Ovary (tissue), 9 donors: ENCODE results near the gene SH3GL1. TPM values are rescaled to one million over a fixed set of nuclear protein-coding genes. Genes with fewer than 3 reads are reported as not detected.

Source experiments
- DNase-seq, 5 donors: peaks; one replicate each; pipeline ENCODE4 v3.0.0-alpha.2; 2019 to 2020
- H3K27ac ChIP-seq, 2 donors: fragments of 200-600 bp; one replicate each; pipeline versions ENCODE4 v1.5.1 to v1.8.0; 2019 to 2022
- H3K27me3 ChIP-seq: fragments of 200-600 bp; one replicate; pipeline ENCODE4 v1.8.0; 2022
- H3K36me3 ChIP-seq: fragments of 200-600 bp; sonication (generic); one replicate; pipeline ENCODE4 v1.5.1; 2019
- H3K4me1 ChIP-seq: one replicate; pipeline ENCODE4 v1.8.1; 2013; ENCODE audit warnings: mild to moderate bottlenecking, moderate library complexity; ENCODE audit not compliant: insufficient read depth
- H3K4me3 ChIP-seq: fragments of 200-600 bp; sonication (generic); one replicate; pipeline ENCODE4 v1.5.1; 2017
- H3K9me3 ChIP-seq, 2 donors: fragments of 200-600 bp in 1 of 2; sonication (generic) in 1 of 2; one replicate each; pipeline versions ENCODE4 v1.5.1 to v1.8.1; 2013 to 2019; ENCODE audit warnings: mild to moderate bottlenecking in 1 of 2, moderate library complexity in 1 of 2
- EP300 ChIP-seq: sonication (generic); formaldehyde crosslinking; IDR thresholded peaks from one replicate; pipeline ENCODE4 v1.6.1; 2017; ENCODE audit warnings: antibody characterized with exemption
- POLR2A ChIP-seq: fragments of 450-650 bp; IDR thresholded peaks from one replicate; pipeline ENCODE4 v1.6.1; 2017; ENCODE audit warnings: antibody characterized with exemption, mild to moderate bottlenecking, moderate library complexity
- WGBS, 3 donors: extraction: QIAGEN DNeasy Blood & Tissue Kit in 1 of 3; methylation state at CpG; one replicate each; pipeline versions ENCODE4 v1.1.5 to v1.1.7; 2013 to 2017; 5-methylcytosine and 5-hydroxymethylcytosine counted together
- intact Hi-C, 4 donors: fragments of 100-400 bp; cut with DNase I; formaldehyde crosslinking; loops; one replicate each; pipeline versions ENCODE4 v1.11.0 to v1.15.1; 2022 to 2023
- polyA plus RNA-seq, 2 donors: library from polyadenylated mRNA; stranded (reverse); fragments of 200-250 nt in 1 of 2; fragments of 350-450 nt in 1 of 2; fragmentation: Illumina TruSeq in 1 of 2; extraction: RNeasy Lipid Tissue Mini Kit (QIAGEN cat#74804) in 1 of 2; gene quantifications; one replicate each; pipeline ENCODE4 v1.2.3, GENCODE V29; 2013 to 2014
- total RNA-seq, 7 donors: library from RNA; depleted of rRNA in 2 of 7; stranded (reverse); fragments of >200 nt in 2 of 7; fragmentation: NEBNext Ultra II Directional in 3 of 7; extraction: Animal tissue kit (Norgen Biotek cat#: 25700) in 3 of 7; gene quantifications; one replicate each; pipeline versions ENCODE4 v1.1.0 to v1.2.4, GENCODE V29; 2016 to 2023
- TF ChIP-seq, protein P1 (sequence below), 3 donors: fragments of 450-650 bp in 2 of 3; fragments of 200-600 bp in 1 of 3; IDR thresholded peaks; one replicate each; pipeline versions ENCODE4 v1.5.1 to v1.8.0; 2016 to 2022; ENCODE audit warnings: antibody characterized with exemption in 3 of 3, mild to moderate bottlenecking in 1 of 3
- donor health status: DM: no; HTN: no; CAD: no; lungs with moderate emphysema.
- donor health status: DM: no; HTN: no; CAD: no.
- donor health status: Bipolar disorder and iron deficiency.
- donor health status: DM: yes; HTN: yes; CAD: no.
- donor health status: DM: no; HTN: no; CAD: no.
- donor health status: DM: yes; HTN: yes; CAD: no.

Gene SH3GL1
- total and polyA plus RNA-seq, 9 donors = 6.9 to 88.6 (median 59.9) TPM

DNA sequence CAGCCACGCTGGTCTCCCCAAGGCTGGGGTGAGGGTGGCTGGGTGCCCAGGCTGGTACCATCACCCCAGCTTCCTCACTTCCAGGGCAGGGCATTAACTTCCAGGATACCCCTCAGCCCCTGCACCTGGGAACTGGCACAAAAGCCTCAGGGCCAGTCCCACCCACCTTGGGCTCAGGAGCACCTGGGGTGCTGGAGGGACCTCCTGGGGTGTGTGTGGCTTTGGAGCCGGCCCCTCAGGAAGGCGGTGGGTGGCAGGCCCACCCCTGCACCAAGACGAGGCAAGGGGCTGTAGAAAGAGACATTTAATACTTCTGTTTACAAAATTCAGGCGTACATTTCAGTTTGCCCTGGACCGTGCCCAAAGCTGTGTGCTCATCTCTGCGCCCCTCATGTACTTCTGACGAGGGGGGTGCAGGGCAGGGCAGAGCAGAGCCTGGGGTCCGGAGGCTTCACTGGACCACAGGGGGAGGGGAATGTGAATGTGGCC is 40.2 kb downstream of the SH3GL1 start:
- peak overlapping the region; percentile 70 to 88 for H3K27ac ChIP-seq

GRCh38 chr19:4359627-4360000 is 40.7 kb downstream of the SH3GL1 start:
- no peaks in the 10 kb centered on the region for H3K27me3 ChIP-seq
- H3K36me3 ChIP-seq = no peaks in the 10 kb centered on the region
- no peak for TF ChIP-seq POLR2A
- TF ChIP-seq, protein P1, sequence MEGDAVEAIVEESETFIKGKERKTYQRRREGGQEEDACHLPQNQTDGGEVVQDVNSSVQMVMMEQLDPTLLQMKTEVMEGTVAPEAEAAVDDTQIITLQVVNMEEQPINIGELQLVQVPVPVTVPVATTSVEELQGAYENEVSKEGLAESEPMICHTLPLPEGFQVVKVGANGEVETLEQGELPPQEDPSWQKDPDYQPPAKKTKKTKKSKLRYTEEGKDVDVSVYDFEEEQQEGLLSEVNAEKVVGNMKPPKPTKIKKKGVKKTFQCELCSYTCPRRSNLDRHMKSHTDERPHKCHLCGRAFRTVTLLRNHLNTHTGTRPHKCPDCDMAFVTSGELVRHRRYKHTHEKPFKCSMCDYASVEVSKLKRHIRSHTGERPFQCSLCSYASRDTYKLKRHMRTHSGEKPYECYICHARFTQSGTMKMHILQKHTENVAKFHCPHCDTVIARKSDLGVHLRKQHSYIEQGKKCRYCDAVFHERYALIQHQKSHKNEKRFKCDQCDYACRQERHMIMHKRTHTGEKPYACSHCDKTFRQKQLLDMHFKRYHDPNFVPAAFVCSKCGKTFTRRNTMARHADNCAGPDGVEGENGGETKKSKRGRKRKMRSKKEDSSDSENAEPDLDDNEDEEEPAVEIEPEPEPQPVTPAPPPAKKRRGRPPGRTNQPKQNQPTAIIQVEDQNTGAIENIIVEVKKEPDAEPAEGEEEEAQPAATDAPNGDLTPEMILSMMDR (IDR thresholded peaks at IDR 0.05) = no peak
- TF ChIP-seq EP300 = no peak
- H3K9me3 ChIP-seq = no peaks in the 10 kb centered on the region
- WGBS, 3 donors = 66 to 79% (median 77%) methylated on average over 12 to 13 of the region's 13 CpGs
- DNase-seq = peak in 2 of 5 donors; percentile 46 to 47
- H3K4me1 ChIP-seq = peaks cover 25% of the 10 kb centered on the region
- H3K4me3 ChIP-seq = no peak overlapping the region
- intact Hi-C loops = loop anchor here in 2 of 4 donors (5.0 kb wide), 2 partner anchors 33 to 38 kb away; no protein-coding TSS in a partner anchor
- H3K27ac ChIP-seq = peak overlapping the region; percentile 70 to 88

More for the DNA sequence above, 40.2 kb downstream of the SH3GL1 start:
- no peaks in the 10 kb centered on the region for H3K36me3 ChIP-seq
- no peaks in the 10 kb centered on the region for H3K27me3 ChIP-seq
- H3K4me3 ChIP-seq = no peak overlapping the region
- intact Hi-C loops = no loop called here
- 20 to 51% (median 34%) methylated on average over 8 to 9 of the region's 9 CpGs for WGBS, 3 donors
- peak in 3 of 5 donors; percentile 53 to 65 (median 61) for DNase-seq
- TF ChIP-seq EP300 = no peak
- TF ChIP-seq POLR2A = no peak
- TF ChIP-seq, protein P1 (IDR thresholded peaks at IDR 0.05) = no peak
- H3K9me3 ChIP-seq = no peaks in the 10 kb centered on the region
- peaks cover 25% of the 10 kb centered on the region for H3K4me1 ChIP-seq

DNA sequence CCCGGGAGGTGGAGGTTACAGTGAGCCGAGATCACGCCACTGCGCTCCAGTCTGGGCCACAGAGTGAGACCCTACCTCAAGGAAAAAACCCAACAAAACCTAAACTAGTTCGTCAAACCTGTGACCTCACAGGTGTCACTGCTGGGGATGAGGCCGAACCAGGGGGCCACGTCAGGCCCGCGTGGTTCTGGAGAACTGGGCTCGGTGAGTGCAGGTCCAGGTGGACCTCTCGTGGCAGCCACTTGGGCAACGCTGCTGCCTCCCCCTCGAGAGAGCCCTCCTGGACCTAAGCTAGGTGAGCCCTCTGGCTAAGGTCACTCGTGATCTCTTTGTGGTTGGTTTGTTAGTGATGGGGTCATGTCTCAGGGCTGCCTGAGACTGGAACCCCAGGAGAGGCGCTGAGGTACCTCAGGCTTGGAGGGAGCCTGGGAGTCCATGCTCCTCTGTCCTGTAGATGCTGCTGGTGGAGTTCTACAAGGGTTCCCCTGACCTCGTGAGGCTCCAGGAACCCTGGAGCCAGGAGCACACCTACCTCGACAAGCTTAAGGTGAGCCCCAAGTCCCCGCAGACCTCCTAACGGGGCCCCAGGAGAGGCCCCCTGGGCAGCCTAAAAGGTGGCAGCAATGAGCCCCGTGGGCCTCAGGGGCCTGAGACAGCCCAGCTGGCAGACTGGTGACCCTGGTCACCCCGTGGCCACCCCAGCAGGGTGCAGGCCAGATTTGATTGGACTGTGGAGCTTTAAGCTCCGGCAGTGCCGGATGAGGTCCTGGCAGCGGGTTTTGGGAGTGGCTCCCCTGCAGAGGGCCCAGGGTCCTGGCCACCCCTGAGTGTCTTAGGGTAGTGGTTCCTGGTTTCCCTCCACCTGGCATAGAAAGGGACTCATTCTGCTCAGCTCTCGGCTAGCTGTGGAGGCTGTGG is 41.4 kb downstream of the SH3GL1 start:
- Histone ChIP-seq H3K9me3 (no peaks in the 10 kb centered on the region), H3K36me3 (no peaks in the 10 kb centered on the region), H3K4me1 (peaks cover 25% of the 10 kb centered on the region), H3K27me3 (no peaks in the 10 kb centered on the region), H3K4me3 (no peak overlapping the region), H3K27ac (peak overlapping the region in 1 of 2 donors; percentile 88)
- no peak for TF ChIP-seq POLR2A
- TF ChIP-seq, protein P1 (IDR thresholded peaks at IDR 0.05) = no peak
- no peak for TF ChIP-seq EP300
- intact Hi-C loops = loop anchor here in 2 of 4 donors (5.0 kb wide), 2 partner anchors 33 to 38 kb away; no protein-coding TSS in a partner anchor
- 81 to 87% (median 84%) methylated on average over 23 to 25 of the region's 25 CpGs for WGBS, 3 donors
- peak in 1 of 5 donors; percentile 33 for DNase-seq

DNA sequence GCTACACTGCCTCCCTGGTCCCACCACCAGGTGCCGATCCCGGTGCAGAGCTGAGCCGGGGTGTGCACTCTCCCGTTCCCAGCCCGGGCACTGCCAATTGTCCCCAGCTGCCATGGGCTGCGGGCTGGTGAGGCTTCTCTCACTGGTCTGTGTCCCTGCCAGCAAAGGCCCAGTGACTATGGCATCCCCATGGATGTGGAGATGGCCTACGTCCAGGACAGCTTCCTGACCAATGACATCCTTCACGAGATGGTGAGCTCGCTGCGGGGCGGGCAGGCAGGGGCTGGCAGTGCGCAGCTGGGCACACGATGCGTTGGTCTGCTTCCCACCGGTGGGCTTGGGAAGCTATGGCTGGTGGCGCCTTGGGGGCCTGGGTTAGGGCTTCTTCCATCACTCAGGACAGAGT is 42.4 kb downstream of the SH3GL1 start:
- TF ChIP-seq POLR2A (no peak), EP300 (no peak)
- TF ChIP-seq, protein P1 (IDR thresholded peaks at IDR 0.05) = no peak
- Histone ChIP-seq H3K27ac (peak overlapping the region in 1 of 2 donors; percentile 2), H3K4me3 (no peak overlapping the region), H3K4me1 (peaks cover 25% of the 10 kb centered on the region), H3K36me3 (no peaks in the 10 kb centered on the region), H3K9me3 (no peaks in the 10 kb centered on the region), H3K27me3 (no peaks in the 10 kb centered on the region)
- intact Hi-C loops = loop anchor here in 2 of 4 donors (5.0 kb wide), 2 partner anchors 34 to 39 kb away; no protein-coding TSS in a partner anchor
- DNase-seq = peak in 1 of 5 donors; percentile 30
- WGBS, 3 donors = 88 to 90% (median 88%) methylated on average over 16 of the region's 16 CpGs
